GM21381 (cell line): ENCODE data around the gene DGCR6L.
"Not testable (repeated sequence)": the region's sequence is repeated elsewhere in the genome, so short reads cannot be mapped to it uniquely, and the experiment has no call there.

Experiments
- ATAC-seq: cut with Tn5 transposase; IDR thresholded peaks from one replicate; pipeline ENCODE4 v1.9.1; 2021; ENCODE audit warnings: mild to moderate bottlenecking, moderate library complexity; ENCODE audit not compliant: unreplicated experiment

DGCR6L gene

GRCh38 chr22:20277936-20278635 is 41.8 kb downstream of the DGCR6L start:
- not testable (repeated sequence) for ATAC-seq

GRCh38 chr22:20276468-20276867 is 43.4 kb downstream of the DGCR6L start:
- no peak for ATAC-seq

- no peak for ATAC-seq
Measured at GRCh38 chr22:20275836-20276235, 44.0 kb downstream of the DGCR6L start.

GRCh38 chr22:20275325-20275724 is 44.5 kb downstream of the DGCR6L start:
- not testable (repeated sequence) for ATAC-seq

- ATAC-seq, result not testable (repeated sequence)
Measured at GRCh38 chr22:20274374-20274773, 45.5 kb downstream of the DGCR6L start.

GRCh38 chr22:20273758-20274181 is 46.1 kb downstream of the DGCR6L start:
- no peak for ATAC-seq

GRCh38 chr22:20272700-20273099 is 47.2 kb downstream of the DGCR6L start:
- ATAC-seq, result no peak

GRCh38 chr22:20272174-20272573 is 47.7 kb downstream of the DGCR6L start:
- no peak for ATAC-seq

- ATAC-seq, result no peak
Measured at GRCh38 chr22:20271114-20271994, 48.5 kb downstream of the DGCR6L start.

GRCh38 chr22:20270190-20271113 is 49.4 kb downstream of the DGCR6L start:
- not testable (repeated sequence) for ATAC-seq

GRCh38 chr22:20269673-20270072 is 50.2 kb downstream of the DGCR6L start:
- ATAC-seq, result not testable (repeated sequence)

- ATAC-seq, result not testable (repeated sequence)
Measured at GRCh38 chr22:20269201-20269600, 50.7 kb downstream of the DGCR6L start.

GRCh38 chr22:20268279-20269012 is 51.4 kb downstream of the DGCR6L start, which contains the start of gene RTN4R:
TSS of gene RTN4R (minus strand) at chr22:20268318. CDS start at chr22:20268092, 226 bp downstream.
- ATAC-seq, result no peak

GRCh38 chr22:20267441-20268278 is 52.2 kb downstream of the DGCR6L start:
- ATAC-seq, result no peak

GRCh38 chr22:20266667-20267440 is 53.0 kb downstream of the DGCR6L start:
- not testable (repeated sequence) for ATAC-seq

GRCh38 chr22:20265772-20266666 is 53.8 kb downstream of the DGCR6L start:
- ATAC-seq, result not testable (repeated sequence)
